Iris pigment epithelial cell (primary cell): ENCODE measurements around the gene CHRDL2.
"Not testable (repeated sequence)": the region's sequence is repeated elsewhere in the genome, so short reads cannot be mapped to it uniquely, and the experiment has no call there.

Source experiments
- DNase-seq: peaks from one replicate; pipeline ENCODE4 v3.0.0-alpha.2; 2011; ENCODE audit warnings: low read depth

The CHRDL2 gene

GRCh38 chr11:74670171-74670570 is 61.1 kb downstream of the CHRDL2 start:
- DNase-seq = no peak

DNA sequence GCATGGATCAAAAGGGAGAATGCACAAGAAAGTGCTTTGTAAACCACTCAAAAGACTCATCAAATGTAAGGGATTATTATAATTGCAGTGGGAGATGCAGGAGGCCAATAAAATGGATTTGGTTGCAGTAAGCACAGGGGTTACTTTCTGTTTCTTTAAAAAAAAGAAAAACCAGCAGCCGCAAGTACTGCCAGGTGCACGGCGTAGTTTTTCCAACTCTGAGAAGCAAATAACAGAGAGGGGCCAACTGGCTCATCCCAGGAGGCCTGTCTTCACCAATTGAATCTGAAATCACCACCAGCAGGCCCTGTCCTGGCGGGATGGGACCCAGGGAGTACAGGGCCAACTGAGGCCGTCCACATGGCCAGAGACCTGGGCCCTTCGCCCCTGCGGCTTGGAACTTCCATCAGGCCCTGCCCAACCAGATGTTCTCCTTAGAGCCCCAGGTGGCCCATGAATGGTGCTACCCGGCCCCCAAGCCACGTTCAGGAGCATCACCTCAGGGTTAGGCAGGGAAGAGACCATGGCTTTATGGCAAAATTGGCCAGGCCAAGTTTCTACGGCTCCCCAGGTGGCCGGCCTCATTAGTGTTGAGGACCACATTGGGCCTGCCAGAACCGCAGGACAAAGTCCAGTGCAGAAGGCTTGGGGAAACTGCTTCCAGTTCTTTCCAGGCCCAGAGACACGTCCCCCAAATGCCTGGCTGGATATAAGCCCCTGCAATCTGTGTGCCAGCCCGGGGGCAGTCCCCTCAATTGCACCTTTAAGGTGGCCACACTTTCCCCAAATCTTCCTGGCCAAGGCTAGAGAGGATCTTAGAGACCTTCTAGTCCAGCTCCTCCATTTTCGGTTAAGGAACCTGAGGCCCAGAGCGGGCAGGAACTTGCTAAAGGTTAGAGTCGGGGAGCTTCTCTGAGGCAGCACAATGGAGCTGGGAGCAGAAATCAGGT is 61.7 kb downstream of the CHRDL2 start:
- DNase-seq = no peak

- DNase-seq = no peak
Observed at GRCh38 chr11:74663315-74663714, 67.9 kb downstream of the CHRDL2 start.

DNA sequence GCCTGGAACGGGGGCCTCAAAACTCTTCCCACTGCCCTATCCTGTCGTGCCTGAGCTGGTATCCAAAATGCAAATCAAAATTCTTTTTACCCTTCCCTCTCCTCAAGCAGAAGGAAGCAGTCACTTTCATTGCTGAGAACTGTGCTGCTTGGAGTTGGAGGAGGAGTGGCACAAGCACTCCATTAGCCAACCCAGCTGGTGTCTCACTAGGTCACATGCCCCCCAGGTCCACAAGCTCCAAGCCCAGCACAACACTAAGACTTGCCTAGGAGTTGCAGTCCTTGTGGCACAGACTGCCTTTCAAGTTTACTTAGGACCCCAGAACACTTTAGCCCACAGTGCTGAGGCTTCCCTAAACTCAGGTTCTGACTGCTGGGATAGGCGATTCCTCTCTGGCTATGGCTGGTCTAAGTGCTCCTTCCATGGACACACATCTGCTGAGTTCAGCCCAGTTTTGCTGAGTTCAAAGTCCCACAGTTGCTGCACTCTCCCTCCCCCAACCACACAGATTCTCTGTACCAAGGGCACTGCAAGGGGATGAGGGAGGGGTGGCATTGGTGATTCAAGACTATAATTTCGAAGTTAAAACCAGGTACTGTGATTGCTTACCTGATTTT is 68.6 kb downstream of the CHRDL2 start:
- DNase-seq = no peak

GRCh38 chr11:74659124-74659523 is 72.1 kb downstream of the CHRDL2 start:
- not testable (repeated sequence) for DNase-seq

GRCh38 chr11:74654976-74655375 is 76.2 kb downstream of the CHRDL2 start:
- DNase-seq = no peak

DNA sequence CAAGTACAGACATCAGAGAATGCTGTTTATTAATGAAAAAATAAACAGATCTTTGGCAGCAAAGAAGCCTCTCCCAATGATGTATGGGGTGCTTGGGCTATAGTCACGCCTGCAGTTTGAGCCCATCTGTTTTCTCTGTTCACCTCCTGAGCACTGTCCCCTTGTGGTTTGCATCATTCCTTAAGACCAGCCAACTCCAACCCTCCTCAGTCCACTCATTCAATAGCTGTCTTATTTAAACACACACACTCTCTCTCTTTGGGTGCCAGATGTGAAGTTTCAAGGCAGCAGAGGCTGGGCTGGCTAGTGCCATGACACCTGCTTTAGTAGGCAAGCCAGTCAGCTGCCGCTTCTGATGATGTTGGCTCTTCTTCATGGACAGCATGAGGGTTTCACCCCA is 80.7 kb downstream of the CHRDL2 start:
- peak; percentile 76 for DNase-seq

GRCh38 chr11:74648894-74649293 is 82.3 kb downstream of the CHRDL2 start:
- DNase-seq = no peak

GRCh38 chr11:74647831-74648230 is 83.4 kb downstream of the CHRDL2 start:
- no peak for DNase-seq

DNA sequence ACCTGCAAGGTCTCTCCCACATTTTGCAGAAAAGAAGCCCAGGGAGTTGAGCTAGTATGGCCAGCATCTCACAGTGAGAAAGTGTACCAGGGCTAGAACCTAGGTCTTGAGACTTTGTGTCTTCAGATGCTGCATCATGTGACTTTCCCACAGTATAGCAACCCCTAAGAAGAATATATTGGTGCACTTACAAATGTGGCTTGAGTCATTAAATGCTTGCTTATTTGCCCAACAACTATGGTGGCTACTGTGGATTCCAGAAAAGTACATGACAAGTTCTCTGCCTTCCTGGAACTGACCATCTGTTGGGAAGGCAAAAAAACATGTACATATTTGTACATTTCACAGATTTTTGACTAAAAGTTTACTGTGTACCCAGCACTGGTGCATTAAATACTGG is 83.8 kb downstream of the CHRDL2 start:
- peak; percentile 56 for DNase-seq

- no peak for DNase-seq
Observed at GRCh38 chr11:74646954-74647353, 84.3 kb downstream of the CHRDL2 start.
